Activated CD4-positive, alpha-beta T cell treated with anti-CD3 and anti-CD28 coated beads, Interleukin-2, amount 50 U/mL, for 48 hours (primary cell): ENCODE results near the gene SLC25A47.

Source experiments
- DNase-seq, 2 experiments: peaks; one replicate each; pipeline ENCODE4 v3.0.0-alpha.2; 2020

The SLC25A47 gene

GRCh38 chr14:100350276-100350926 lies 27.3 kb downstream of the SLC25A47 start:
- no peak for DNase-seq

DNA sequence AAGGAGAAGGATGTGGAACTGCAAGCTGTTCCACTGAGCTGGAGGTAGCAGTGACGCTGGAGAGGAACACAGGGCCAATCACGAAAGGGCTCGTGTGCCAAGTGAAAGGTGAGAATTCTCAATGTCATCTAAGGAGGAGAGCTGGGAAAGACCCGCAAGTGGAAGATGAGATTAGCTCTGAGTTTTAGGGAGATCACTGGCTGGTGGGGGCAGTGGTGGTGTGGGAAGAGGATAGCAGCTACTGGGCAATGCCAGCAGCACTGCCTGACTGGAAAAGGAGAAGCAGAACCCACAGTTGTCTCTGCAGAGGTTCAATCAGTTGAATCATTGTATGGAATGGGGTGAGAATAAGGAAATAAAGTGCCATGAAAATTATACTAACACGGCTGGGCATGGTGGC lies 27.8 kb downstream of the SLC25A47 start:
- no peak for DNase-seq

DNA sequence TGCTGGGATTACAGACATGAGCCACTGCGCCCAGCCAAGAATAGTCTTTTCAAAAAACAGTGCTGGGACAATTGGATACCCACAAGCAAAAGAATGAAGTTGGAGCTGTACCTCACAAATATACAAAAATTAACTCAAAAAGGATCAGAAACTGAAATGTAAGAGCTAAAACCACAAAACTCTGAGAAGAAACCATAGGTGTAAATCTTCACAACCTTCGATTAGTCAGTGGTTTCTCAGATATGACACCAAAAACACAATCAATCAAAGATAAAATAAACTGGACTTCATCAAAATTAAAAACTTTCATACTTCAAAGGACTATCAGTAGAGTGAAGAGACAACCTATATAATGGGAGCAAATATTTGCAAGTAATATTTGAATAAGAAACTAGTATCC lies 35.3 kb downstream of the SLC25A47 start:
- no peak for DNase-seq

GRCh38 chr14:100359111-100359510 lies 36.0 kb downstream of the SLC25A47 start:
- no peak for DNase-seq

- no peak for DNase-seq
Measured at GRCh38 chr14:100359881-100360280, 36.7 kb downstream of the SLC25A47 start.

DNA sequence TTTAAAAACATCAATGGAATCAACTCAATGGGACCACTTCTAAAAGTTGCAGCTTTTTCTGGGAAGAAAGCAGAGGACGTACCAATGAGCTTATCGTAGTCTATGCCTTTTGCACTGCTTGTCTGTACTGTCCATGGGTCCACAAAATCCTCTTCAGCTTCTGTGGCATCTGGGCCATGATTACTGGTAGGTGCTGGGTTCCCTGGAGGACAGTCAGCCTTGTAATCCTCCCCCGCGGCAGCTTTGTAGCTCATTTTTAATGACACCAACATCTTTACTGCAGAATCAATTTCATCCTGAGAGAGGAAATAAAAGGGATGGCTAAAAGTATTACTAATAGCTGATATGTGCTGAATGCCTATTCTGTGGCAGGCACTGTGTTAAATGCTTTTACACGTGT lies 38.5 kb downstream of the SLC25A47 start:
- DNase-seq: no peak

GRCh38 chr14:100362311-100362927 lies 39.3 kb downstream of the SLC25A47 start:
- no peak for DNase-seq

- no peak for DNase-seq
Measured at GRCh38 chr14:100363053-100363452, 39.9 kb downstream of the SLC25A47 start.

GRCh38 chr14:100364403-100364802 lies 41.3 kb downstream of the SLC25A47 start:
- DNase-seq: no peak

DNA sequence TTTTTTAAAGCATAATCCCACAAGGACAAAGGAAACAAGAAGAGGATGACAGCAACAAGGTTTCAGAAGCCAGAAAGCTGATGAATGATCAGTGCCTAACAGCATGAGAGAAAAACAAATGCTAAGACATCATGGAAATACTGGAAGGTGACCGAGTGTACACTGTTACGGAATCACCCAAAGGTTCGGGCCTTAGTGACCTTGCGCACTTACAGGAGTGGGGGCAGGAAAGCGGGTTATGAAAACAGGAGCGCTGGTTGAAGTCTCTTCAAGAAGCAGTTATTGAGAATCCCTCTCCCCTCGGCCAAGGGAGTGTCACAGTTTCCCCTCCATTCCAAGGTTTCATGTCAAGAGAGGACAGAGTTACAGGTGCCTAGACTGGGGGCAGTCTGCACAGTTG lies 42.6 kb downstream of the SLC25A47 start:
- no peak for DNase-seq

DNA sequence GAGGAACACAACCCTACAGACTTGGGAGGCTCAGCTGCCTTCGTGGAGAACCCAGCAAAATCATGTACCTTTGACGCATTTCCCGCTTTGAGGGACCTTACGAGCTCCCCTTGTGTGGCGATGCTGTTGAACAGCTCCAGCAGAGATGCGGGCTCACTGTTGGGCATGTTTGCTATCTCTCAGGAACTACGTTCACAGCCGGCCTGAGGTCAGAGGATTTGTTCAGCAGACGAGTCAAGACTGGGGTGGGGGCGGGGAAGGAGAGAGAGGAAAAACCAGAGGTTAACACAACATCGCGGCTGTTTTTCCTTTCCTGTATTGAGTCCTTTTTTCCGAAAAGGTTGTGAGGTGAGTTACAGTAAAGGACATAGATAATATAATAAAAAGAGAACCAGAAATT lies 45.9 kb downstream of the SLC25A47 start:
- DNase-seq: no peak

DNA sequence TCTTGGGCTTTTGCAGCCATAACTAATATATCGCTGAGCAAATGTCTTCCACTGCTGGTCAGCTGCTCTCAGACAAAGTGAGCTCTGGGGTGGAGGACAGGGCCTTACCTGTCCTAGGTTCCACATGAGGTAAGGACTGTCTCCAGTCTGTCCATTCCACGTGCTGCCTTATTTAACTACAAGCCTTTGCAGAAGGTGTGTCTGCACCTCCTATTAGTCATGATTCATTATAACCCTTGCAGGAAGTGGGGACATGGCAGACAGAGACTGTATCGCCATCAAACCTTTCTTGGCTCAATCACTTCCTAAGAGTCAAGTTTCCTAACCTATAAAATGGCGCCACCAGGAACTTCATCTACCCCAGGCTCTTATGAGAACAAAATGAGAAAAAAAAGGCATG lies 46.9 kb downstream of the SLC25A47 start:
- DNase-seq: no peak

DNA sequence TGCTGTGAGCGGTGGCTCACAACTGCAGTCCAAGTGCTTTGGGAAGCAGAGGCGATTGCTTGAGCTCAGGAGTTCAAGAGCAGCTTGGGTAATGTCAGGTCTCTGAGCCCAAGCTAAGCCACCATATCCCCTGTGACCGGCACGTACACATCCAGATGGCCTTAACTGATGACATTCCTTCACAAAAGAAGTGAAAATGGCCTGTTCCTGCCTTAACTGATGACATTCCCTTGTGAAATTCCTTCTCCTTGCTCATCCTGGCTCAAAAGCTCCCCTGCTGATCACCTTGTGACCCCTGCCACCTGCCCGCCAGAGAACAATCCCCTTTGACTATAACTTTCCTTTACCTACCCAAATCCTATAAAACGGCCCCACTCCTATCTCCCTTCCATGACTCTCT lies 48.6 kb downstream of the SLC25A47 start:
- DNase-seq: no peak

GRCh38 chr14:100372357-100373048 lies 49.4 kb downstream of the SLC25A47 start:
- no peak for DNase-seq

- DNase-seq: no peak
Measured at GRCh38 chr14:100374270-100374669, 51.1 kb downstream of the SLC25A47 start.

DNA sequence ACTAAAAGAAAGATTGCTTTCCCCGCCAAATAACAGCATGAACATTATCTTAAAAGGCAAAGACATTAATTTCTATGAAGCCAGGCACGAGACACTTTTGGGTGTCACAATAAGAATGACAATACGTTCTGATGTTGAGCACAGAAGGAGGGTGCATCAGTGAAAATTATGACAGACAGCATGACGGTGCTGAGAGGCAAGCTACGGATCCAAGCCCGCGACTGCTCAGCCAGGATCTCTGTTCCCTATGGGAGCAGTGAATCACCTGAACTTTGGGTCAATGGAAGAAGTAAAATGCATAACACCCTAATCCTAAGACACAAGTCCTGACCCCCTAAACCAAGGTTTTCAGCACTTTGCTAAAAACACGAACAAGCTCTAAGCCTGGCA lies 51.7 kb downstream of the SLC25A47 start:
- DNase-seq: no peak

DNA sequence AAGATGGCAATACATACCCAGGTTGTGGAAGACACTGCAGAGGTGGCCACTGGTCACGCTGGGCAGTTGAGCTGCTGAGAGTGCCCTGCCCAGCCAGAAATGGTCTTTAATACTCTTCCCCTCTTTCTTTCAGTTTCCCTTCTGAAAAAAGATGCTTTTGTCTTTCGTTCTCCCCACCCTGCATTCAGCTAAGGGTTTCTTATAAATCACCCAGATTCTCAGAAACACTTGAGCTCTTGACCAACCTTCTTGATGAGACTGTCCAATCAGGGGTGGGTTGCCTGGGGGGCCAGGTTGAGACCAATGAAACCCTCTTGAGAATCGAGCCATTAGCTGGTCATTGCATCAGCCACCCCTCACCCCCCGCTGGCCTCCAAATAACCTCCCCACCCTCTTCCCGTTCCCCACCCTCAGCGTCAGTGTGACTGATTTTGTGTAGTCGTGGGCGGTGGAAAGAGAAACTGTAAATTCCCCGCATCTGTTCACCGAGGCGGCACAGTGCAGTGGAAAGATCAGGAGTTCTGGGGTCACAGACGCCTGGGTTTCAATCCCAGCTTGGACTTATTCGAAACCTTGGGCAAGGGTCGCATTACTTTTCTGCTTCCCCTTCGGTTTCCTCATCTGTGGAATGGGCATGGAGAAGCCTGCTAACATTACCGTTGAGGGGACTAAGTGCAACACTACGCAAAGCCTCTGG lies 52.3 kb downstream of the SLC25A47 start:
- peak; percentile 85 to 88 for DNase-seq

DNA sequence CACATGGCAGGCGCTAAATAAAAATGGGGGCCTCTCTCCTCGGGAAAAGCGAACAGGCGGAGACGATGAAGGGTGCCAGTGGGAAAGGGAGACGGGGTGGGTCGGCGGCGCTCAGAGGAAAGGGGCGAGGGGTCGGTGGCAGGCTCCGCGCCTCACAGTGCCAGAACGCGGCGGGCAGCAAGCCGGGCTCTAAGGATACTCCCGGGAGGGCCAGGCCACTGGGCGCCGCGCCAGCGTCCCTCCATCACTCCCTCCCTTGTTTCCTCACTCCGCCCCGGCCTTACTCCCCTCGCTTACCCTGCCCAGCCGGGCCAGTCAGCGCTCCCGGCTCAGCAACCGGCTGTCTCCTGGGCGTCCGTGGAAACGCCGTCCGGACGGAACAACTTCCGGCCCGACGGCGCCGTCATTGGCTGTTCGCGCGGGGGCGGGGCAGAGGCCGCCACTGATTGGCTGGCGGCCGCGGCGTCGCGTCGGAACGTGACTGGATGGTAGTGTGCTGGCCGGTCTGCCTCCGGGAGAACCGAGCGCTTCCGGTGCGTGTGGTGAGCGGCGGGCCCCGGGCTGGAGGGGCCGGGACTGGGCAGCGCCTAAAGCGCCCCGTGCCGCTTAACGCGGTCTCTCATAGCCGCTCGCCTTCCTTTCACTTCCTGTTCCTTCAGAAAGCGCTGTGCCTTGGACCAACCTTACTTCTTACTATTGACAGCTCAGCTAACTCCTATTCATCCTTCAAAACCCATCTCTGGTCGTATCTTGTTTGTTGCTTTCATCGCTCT lies 53.0 kb downstream of the SLC25A47 start, which contains the start of gene WDR25:
Gene WDR25 (plus strand): TSS at position 523 of the 773 bp plus-strand sequence.
- DNase-seq: peak; percentile 93 to 95

DNA sequence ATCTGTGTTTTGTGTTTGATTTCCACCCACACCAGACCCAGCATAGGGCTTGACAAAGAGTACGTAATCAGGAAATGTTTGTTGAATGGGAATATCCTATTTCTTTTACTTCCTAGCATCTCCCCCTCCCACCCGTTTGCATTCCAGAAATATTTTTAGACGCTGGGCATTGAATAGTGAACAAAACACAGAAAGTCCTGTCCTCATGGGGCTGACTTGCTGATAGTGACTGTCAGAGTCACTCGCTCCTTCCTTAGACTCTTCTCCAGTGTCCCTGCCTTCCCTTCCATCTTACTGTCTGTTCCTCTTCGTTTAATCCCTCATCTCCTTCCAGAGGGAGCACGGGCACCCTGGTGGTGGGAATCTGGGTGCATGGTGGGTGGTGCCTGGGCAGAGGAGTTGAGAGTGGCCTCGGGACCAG lies 53.6 kb downstream of the SLC25A47 start:
- DNase-seq: peak in 1 of 2 experiments; percentile 16
